ENCODE data around the gene ETFA. TPM values are rescaled to one million over a fixed set of nuclear protein-coding genes. Genes with fewer than 3 reads are reported as not detected.

Gene ETFA
- total RNA-seq, 1 experiment from 2014 or later = 84.4 TPM

- POLR2A ChIA-PET = no interaction called here
- H3K4me1 Mint-ChIP-seq = peaks cover 22% of the 10 kb centered on the region
- H3K4me3 Mint-ChIP-seq = no peak overlapping the region
- no peak for TF ChIP-seq RORB (CRISPR knock-in tag; IDR thresholded peaks at IDR 0.05)
- TF ChIP-seq ZBTB21 (CRISPR knock-in tag; IDR thresholded peaks at IDR 0.05; ENCODE audit: borderline replicate concordance) = no peak
- TF ChIP-seq MYBL2 (CRISPR knock-in tag; IDR thresholded peaks at IDR 0.05) = no peak
- TF ChIP-seq STAT6 (CRISPR knock-in tag; conservative IDR thresholded peaks at IDR 0.05; ENCODE audit: low read depth) = no peak
- ATAC-seq (no peak), DNase-seq (ENCODE audit: low spot score) (no peak)
- H3K36me3 Mint-ChIP-seq = peaks cover 6% of the 10 kb centered on the region
- H3K27ac Mint-ChIP-seq = no peak overlapping the region
- CTCF ChIA-PET = no interaction called here
- H3K27me3 Mint-ChIP-seq (ENCODE audit: low read depth) = no peaks in the 10 kb centered on the region
- no peaks in the 10 kb centered on the region; the same call in 1 of the 2 replicates for H3K9me3 Mint-ChIP-seq
These were observed 59.6 kb downstream of the ETFA start for GRCh38 chr15:76251717-76252116.

GRCh38 chr15:76245072-76245610, 66.1 kb downstream of the ETFA start:
- no peaks in the 10 kb centered on the region for H3K4me1 Mint-ChIP-seq
- no peaks in the 10 kb centered on the region; the same call in 1 of the 2 replicates for H3K9me3 Mint-ChIP-seq
- CTCF ChIA-PET = interaction anchor here (1.0 kb wide), 1 partner anchor 10 kb away, joined by 3 read pairs; no protein-coding TSS in a partner anchor
- H3K27me3 Mint-ChIP-seq (ENCODE audit: low read depth) = no peaks in the 10 kb centered on the region
- ATAC-seq = no peak
- peaks cover 7% of the 10 kb centered on the region for H3K36me3 Mint-ChIP-seq
- TF ChIP-seq, protein P1, sequence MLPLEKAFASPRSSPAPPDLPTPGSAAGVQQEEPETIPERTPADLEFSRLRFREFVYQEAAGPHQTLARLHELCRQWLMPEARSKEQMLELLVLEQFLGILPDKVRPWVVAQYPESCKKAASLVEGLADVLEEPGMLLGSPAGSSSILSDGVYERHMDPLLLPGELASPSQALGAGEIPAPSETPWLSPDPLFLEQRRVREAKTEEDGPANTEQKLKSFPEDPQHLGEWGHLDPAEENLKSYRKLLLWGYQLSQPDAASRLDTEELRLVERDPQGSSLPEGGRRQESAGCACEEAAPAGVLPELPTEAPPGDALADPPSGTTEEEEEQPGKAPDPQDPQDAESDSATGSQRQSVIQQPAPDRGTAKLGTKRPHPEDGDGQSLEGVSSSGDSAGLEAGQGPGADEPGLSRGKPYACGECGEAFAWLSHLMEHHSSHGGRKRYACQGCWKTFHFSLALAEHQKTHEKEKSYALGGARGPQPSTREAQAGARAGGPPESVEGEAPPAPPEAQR (CRISPR knock-in tag; IDR thresholded peaks at IDR 0.05) = no peak
- TF ChIP-seq RORB (CRISPR knock-in tag; IDR thresholded peaks at IDR 0.05) (no peak), PRRX2 (CRISPR knock-in tag; IDR thresholded peaks at IDR 0.05) (no peak), E2F4 (CRISPR knock-in tag; IDR thresholded peaks at IDR 0.05; ENCODE audit: borderline replicate concordance, low read depth) (no peak), TCF7 (CRISPR knock-in tag; IDR thresholded peaks at IDR 0.05; ENCODE audit: low read depth) (no peak), NFYB (CRISPR knock-in tag; conservative IDR thresholded peaks at IDR 0.05; ENCODE audit: low read depth) (no peak), SMAD4 (CRISPR knock-in tag; IDR thresholded peaks at IDR 0.05) (no peak), OVOL2 (CRISPR knock-in tag; IDR thresholded peaks at IDR 0.05; ENCODE audit: borderline replicate concordance) (no peak), FOXK1 (CRISPR knock-in tag; IDR thresholded peaks at IDR 0.05) (no peak), MYBL2 (CRISPR knock-in tag; IDR thresholded peaks at IDR 0.05) (no peak), TEAD1 (CRISPR knock-in tag; IDR thresholded peaks at IDR 0.05) (no peak), ELF4 (CRISPR knock-in tag; IDR thresholded peaks at IDR 0.05; ENCODE audit: low read depth) (no peak), ZNF416 (CRISPR knock-in tag; IDR thresholded peaks at IDR 0.05) (no peak), NFATC4 (CRISPR knock-in tag; IDR thresholded peaks at IDR 0.05) (no peak)
- TF ChIP-seq, protein P2, sequence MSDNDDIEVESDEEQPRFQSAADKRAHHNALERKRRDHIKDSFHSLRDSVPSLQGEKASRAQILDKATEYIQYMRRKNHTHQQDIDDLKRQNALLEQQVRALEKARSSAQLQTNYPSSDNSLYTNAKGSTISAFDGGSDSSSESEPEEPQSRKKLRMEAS (CRISPR knock-in tag; IDR thresholded peaks at IDR 0.05) = no peak
- TF ChIP-seq, protein P3, sequence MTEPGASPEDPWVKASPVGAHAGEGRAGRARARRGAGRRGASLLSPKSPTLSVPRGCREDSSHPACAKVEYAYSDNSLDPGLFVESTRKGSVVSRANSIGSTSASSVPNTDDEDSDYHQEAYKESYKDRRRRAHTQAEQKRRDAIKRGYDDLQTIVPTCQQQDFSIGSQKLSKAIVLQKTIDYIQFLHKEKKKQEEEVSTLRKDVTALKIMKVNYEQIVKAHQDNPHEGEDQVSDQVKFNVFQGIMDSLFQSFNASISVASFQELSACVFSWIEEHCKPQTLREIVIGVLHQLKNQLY (CRISPR knock-in tag; IDR thresholded peaks at IDR 0.05) = no peak
- DNase-seq (ENCODE audit: low spot score) = no peak
- no peak overlapping the region for H3K4me3 Mint-ChIP-seq
- no peak overlapping the region for H3K27ac Mint-ChIP-seq
- POLR2A ChIA-PET = no interaction called here
